Right lobe of liver (tissue), 4 donors: Measurements from ENCODE around the gene CUL7.
A peak's percentile ranks its signal among the peaks of the same experiment; 100 is the strongest.

Experiments
- POLR2A ChIP-seq: fragments of 450-650 bp; IDR thresholded peaks from one replicate; pipeline ENCODE4 v1.6.1; 2017; ENCODE audit warnings: antibody characterized with exemption, mild to moderate bottlenecking
- TF ChIP-seq, protein P1 (sequence below), 4 donors: fragments of 200-600 bp in 3 of 4; fragments of 450-650 bp in 1 of 4; IDR thresholded peaks; one replicate each; pipeline versions ENCODE4 v1.5.1 to v1.8.0; 2016 to 2022; ENCODE audit warnings: antibody characterized with exemption in 4 of 4, mild to moderate bottlenecking in 2 of 4
- donor health status: DM: no; HTN: no; CAD: no.
- donor health status: DM: no; HTN: no; CAD: no.
- donor health status: DM: no; HTN: yes; CAD: no.

- TF ChIP-seq, protein P1, sequence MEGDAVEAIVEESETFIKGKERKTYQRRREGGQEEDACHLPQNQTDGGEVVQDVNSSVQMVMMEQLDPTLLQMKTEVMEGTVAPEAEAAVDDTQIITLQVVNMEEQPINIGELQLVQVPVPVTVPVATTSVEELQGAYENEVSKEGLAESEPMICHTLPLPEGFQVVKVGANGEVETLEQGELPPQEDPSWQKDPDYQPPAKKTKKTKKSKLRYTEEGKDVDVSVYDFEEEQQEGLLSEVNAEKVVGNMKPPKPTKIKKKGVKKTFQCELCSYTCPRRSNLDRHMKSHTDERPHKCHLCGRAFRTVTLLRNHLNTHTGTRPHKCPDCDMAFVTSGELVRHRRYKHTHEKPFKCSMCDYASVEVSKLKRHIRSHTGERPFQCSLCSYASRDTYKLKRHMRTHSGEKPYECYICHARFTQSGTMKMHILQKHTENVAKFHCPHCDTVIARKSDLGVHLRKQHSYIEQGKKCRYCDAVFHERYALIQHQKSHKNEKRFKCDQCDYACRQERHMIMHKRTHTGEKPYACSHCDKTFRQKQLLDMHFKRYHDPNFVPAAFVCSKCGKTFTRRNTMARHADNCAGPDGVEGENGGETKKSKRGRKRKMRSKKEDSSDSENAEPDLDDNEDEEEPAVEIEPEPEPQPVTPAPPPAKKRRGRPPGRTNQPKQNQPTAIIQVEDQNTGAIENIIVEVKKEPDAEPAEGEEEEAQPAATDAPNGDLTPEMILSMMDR (IDR thresholded peaks at IDR 0.05): no peak
- TF ChIP-seq POLR2A: peak; percentile 59
Observed at GRCh38 chr6:43060034-43060754, 6.5 kb upstream of the CUL7 start.
